SW480 (cell line): ENCODE data around the gene KLHDC4.
"Not testable (repeated sequence)": the region's sequence is repeated elsewhere in the genome, so short reads cannot be mapped to it uniquely, and the experiment has no call there.

Experiments
- DNase-seq: peaks from one replicate; pipeline ENCODE4 v3.0.0-alpha.2; 2016; ENCODE audit warnings: low spot score

Gene KLHDC4

DNA sequence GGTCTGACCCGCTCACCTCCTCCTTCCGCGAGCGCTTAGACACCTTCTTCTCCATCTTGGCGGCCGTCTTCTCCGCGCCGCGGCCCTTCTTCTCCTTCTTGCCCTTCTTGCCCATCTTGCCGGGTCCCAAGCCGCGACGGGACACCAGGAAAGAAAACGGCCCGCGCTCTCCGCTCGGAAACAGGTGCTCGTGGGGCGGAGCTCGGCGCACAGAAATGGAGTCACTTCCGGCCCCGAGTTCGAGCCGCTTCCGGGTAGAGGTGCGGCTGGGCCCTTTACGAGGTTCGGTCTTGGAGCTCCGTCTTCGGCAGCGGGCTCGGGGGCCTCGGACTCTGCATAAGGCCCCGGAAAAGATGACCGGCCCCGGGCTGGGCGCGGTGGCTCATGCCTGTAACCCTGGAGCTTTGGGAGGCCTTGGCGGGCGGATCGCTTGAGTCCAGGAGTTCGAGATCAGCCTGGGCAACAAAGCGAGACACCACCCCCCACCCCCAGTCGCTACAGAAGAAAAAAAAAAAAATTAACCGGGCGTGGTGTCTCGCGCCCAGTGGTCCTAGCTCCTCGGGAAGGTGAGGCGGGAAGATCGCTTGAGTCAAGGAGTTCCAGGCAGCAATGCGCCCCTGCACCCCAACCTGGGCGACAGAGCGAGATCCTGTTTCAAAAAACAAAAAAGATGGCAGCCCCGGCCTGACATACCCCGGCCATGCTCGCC is at the start of gene KLHDC4:
Gene KLHDC4 (minus strand): TSS at position 211 of the 709 bp plus-strand sequence. CDS start 96 bp downstream, at position 115.
- DNase-seq: peak; percentile 81

DNA sequence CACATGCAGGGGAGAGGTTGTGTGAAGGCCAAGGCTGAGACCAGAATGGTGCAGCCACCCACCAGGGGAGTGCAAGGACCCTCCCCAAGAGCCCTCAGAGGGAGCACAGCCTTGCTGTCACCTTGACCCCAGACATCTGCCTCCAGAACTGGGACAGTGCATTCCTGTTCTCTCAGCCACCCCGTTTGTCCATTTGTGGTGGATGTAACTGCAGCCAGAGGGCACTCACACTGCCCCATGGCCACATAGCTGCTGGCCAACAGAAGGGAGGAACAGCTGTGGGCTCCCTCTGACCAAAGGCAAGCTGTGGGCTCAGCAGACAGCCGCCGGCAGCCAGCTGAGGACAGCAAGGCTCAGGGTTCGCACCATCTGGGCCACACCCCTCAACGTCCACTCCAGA is 49.8 kb upstream of the KLHDC4 start:
- no peak for DNase-seq

DNA sequence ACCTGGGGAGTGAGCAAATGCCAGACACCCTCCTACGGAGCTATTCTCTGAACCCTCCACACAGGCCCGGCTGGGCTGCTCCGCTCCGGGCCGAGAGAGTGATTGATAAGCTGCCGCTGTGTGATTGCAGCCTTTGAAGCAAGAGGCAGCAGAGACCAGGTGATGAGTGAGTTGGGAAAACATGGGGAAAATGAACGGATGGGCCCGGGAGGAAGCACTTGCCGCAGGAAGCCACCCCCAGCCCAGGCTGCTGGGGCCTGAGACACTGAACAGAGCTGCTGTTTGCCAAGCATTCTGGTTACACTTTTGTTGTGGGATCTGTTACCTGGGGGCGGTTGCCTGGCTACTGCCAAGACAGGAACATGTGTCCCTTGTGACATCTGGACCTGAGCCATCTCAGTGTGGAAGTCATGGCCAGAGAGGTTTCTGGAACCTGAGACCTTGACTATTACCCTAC is 46.4 kb upstream of the KLHDC4 start:
- DNase-seq: peak; percentile 36

DNA sequence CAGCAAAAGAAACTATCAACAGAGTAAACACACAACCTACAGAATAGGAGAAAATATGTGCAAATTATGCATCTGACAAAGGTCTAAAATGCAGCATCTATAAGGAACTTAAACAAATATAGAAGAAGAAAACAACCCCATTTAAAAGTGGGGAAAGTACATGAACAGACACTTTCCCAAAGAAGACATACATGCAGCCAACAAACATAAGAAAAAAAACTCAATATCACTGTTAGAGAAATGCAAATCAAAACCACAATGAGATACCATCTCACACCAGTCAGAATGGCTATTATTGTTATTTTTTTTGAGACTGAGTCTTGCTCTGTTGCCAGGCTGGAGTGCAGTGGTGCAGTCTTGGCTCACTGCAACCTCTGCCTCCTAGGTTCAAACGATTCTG is 45.7 kb upstream of the KLHDC4 start:
- DNase-seq: not testable (repeated sequence)

DNA sequence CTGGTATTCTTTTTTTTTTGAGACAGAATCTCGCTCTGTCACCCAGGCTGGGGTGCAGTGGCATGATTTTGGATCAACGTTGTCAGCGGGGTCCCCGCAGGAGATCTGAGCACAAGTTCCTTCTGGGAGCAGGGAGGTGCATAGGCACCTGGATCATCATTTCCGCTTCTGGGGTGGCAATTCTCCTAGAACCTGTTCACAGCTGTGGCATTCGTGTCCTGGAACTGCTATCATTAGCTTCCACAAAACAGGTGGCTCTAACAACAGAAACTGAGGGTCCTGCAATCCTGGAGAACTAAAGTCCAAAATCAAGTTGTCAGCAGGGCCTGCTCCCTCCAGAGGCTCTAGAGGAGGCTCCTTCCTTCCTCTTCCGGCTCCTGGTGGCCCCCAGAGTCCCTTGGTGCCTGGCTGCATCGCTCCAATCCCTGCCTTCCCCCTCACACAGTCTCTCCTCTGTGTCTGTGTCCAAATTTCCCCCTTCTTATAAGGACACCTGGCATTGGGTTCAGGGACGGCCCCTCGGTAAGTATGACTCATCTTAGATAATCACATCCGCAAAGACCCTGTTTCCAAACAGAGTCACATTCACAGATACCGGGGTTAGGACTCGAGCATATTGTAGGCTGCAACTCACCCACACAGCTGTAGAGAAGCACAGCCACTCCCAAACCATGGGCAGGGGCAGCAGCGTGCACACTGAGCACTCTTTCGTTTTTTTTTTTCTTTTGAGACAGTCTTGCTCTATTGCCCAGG is 43.5 kb upstream of the KLHDC4 start:
- DNase-seq: peak; percentile 95

DNA sequence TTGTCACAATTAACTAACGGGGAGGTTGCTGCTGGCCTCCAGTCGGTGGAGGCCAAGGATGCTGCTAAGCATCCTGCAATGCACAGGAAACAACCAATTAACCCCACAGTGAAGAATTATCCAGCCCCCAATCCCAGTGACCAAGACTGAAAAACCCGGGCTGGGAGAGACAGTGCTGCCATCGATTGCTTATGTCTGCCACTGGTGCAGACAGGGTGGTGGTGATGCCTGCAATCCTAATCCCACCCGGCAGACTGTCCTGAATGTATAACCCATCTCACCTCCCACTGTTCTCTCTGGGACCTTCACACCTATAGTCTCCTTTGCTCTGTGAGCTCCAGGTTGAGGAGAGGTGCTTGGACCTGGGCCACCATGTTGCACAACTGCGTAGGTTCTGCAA is 42.3 kb upstream of the KLHDC4 start:
- DNase-seq: no peak

DNA sequence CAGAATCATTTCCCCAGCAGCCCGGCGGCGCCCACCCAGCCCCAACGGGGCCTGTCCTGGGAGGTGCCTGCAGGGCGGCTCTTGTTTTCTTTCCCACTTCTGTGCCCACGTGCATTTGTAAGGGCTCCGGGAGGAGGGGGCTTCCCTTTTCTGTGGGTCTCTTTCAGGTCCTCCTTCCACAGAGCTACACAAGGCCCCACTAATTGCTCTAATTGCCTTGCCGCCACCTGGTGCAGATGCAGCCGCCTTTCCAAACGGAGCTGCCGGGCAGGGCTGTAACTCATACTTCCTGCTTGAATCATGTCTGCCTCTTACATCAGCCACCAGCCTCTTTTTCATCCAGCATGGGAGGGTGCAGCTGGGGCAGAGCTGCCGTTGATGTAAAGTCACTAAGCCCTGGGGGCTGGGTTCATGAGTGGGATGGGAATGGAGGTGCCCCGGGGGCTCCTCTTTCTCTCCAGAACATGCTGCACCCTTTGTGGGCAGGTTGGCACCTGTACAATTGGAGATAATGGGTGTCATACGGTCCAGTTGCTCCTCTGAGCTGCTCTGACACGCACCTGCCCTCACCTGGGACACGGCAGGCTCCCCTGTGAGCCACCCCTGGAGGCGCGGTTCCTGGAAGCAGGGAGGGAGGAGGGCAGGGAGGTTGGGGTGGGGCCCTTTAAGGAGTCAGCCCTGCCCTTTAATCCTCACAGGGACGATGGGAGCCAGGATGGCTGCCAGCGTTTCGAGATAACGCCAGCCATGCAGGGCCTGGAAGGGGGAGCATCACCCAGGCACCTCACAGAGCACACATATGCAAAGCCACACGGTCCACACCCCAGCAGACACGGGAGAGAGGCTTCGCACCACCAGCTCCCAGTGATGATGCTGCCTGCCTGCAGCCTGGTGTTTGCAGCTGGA is 41.1 kb upstream of the KLHDC4 start:
- peak; percentile 98 for DNase-seq

DNA sequence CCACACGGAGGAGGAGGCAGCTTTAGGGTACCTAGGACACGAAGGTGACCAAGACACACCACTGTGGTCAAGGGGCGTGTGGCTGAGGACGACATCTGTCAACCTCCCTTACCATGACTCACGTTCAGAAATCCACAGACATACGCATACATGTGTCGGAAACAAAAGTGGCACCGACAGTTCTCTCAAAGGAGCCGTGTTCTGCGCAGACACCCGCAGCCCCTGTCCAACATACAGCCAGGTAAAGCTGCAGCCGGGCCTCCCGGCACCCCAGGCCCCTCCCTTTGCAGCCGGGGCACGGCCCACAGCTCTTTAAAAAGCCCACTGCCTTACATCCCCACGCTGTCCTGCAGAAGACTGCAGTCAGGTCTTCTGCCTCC is 40.5 kb upstream of the KLHDC4 start:
- peak; percentile 94 for DNase-seq

DNA sequence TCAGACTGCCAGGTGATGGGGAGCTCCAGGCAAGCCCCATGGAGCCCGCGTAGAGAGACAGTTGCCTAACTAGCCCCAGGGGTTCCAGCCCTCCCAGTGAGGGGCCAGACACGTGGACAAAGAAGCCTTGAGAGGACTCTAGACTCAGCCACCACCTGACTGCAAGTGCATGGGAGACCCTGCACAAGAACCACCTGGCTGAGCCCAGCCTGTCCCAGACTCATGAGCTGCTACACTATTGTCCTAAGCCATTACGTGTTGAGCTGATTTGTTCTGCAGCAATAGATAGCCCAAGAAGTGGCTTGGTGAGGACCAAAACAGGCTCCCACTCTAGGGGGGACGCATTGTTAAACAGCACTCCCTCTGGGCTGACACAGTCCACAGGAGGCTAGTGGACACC is 37.6 kb upstream of the KLHDC4 start:
- no peak for DNase-seq

DNA sequence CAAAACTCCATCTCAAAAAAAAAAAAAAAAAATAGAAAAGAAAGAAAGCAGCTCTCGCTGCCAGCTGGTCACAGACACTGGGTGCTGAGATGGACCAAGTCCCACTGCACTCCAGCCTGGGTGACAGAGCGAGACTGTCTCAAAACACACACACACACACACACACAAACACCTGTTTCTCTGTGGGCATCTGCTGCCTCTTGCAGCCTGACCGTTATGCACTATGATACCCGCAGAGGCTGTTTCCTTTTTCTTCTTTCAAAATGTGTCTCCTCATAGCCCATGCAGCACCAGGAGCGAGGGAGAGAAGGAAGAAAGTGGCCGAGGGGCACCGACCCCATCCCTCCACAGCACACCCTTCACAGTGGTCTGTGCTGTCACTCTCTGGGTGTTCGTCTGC is 36.9 kb upstream of the KLHDC4 start:
- no peak for DNase-seq

DNA sequence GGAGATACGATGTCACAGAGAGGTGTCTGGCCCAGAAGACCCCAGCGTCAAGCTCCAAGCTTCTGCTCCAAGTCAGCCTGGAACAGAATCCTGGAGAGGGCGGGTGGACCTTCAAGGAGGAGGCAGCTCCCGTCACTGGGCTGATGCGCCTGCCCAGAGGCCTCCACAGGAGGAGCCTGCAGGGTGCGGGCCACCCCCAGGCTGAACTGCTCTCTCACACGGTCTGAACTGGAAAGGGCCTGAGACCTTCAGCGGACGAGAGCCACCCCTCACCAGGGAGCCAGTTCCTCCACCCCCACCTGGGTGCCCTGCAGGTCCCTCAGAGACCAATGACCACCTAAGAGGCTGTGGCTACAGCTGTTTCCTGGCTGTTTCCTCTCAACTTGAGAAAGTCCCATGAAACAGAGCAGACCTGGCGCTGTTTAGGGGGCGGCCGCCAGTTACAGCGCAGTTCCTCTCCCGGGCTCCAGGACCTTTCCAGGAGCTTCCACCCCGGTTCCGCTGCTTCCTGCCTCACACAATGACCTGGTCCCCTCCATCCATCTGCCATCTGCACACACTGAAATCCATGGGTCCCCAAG is 36.0 kb upstream of the KLHDC4 start:
- DNase-seq: no peak

DNA sequence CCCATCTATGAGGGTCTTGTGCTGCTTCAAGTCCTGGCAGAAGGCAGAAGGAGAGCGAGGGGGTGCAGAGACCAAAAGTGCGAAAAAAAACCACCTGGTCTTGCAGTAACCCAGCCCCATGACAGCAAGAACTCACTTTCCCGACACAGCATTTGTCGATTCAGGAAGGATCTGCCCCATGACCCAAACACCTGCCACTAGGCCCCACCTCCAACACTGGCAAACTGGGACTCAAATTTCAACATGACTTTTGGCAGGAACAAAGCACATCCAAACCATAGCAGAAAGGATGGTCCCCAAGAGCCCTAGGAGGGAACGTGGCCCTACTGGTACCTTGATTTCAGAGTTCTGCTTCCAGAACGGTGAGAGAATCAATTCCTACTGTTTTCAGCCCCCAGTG is 34.7 kb upstream of the KLHDC4 start:
- no peak for DNase-seq

DNA sequence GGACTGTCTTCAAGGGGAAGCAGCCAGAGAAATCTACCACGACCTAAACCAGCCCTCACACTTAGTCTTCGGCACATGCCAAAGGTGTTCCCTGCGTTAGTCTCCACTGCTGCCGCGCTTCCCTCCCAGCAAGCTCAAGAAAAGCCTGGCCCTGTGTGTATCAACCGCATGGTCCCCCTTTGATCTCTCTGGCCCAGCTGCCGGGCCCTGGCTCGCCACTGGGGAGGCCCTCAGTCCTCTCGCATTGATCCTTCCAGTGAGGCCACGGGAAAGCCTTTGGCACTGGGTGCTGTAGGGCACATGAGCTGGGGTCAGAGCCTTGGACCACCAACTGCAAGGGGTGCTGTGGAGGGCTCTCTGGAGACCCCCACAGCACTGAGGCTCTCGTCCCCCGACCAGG is 29.6 kb upstream of the KLHDC4 start:
- no peak for DNase-seq

DNA sequence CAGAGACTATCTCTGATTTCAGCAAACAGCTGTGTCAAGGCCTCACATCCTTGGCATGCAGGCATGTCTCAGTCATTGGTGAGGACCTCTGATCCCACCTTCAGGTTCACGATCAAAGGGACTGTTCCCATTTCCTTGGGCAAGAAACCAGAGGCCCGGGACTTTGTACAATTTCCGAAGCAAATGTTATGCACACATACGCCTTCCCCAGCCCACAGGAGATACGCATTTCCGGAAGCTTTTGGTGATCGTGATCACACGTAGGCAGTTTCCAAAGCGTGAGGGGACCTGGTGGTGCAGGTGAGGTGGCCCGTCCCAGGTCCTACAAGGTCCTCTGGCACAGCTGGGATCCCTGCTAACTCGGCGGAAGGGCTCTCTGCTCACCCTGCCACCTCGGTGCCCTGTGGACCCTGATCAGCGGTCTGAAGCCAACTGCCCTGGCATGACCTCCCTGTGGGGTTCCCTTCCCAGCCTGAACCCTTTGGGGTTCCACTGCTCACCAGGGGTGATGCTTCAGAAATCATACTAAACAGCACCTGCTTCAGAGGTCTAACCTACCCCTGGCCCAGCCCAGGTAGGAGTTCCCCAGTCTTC is 28.8 kb upstream of the KLHDC4 start:
- no peak for DNase-seq

DNA sequence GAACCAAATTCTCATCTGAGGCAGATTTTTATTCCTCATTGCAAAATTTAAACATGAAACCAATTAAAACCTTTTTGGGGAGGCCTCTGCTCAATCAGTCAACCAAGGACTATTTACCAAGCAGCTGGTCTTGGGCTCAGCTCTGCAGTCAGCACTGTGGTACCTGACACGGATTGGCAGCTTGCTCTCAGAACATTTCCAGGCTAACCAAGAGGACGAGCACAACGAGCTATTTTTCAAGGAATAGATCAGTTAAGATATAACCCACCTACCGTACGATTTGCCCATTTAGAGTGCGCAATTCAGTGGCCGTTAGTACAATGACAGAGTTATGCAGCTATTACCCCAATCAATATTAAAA is 26.4 kb upstream of the KLHDC4 start:
- no peak for DNase-seq

DNA sequence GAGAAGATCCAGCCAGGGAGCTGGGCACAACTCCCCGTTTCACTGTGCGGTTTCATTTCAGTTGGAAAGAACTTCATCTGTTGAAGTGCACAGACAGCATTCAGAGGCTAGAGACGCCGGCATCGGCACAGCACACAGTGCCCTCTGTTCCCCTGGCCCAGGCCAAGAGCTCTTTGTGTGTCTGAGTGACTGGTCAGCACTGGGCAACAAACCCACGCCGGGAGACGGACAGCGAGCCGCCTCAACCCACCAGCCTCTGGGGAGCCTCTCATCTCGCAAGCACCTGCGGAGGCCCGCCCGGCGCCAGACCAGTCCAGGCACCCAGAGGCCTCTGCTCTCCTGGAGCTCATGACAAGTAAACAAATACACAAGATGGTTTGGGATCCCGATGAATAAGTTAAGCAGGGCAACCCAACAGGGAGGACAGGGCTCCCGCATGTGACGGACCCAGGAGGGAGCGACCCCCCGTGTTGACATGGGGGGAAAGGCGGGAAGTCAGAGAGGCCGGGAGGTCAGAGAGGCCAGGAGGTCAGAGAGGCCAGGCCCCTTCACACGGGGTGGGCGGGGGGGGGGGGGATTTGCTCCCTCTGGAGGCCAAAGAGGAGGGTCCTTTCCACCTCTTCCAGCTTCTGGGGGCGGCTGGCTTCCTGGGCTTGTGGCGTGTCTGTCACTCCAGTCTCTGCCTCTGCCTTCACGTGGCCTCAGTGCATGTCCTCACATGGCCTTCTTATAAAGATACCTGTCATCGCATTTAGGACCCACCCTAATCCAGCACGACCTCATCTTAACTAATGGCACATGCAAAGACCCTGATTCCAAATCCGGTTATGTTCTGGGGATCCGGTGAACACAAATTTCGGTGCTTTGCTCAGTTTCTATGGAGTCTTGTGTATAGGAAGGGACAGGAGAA is 25.8 kb upstream of the KLHDC4 start:
- DNase-seq: no peak

DNA sequence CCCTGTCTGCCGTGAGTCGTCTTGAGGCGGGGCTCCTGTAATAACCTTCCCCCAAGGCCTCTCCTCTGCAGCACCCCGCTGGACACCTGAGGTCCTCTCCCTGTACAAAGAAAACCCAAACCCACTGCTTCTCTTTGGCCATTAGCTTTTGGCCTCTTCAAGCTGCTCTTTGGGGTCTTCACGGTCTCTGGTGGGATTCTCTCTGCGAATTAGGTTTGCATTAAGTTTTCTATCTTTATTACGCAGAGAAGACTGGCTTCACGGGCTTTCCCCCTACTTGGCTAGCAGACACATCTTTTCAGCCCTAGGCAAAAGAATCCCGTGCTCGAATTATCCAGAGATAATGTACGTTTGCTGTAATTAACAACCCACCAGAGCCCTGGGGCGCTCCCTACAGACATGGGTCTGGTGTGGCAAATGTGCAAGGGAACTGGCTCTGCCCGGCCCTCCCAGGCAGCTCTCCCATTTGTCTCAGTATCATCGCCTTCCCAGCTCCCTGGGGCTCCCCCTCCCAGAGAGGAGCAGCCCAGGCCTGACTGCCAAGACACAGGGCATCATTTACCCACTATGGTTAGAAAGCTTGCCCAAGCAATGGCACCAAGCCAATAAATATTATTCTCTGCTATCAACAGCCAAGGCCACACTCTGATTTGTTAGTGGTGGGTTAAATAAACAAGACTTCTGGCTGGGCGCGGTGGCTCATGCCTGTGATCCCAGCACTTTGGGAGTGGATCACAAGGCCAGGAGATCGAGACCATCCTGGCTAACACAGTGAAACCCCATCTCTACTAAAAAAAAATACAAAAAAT is 24.7 kb upstream of the KLHDC4 start:
- DNase-seq: no peak

DNA sequence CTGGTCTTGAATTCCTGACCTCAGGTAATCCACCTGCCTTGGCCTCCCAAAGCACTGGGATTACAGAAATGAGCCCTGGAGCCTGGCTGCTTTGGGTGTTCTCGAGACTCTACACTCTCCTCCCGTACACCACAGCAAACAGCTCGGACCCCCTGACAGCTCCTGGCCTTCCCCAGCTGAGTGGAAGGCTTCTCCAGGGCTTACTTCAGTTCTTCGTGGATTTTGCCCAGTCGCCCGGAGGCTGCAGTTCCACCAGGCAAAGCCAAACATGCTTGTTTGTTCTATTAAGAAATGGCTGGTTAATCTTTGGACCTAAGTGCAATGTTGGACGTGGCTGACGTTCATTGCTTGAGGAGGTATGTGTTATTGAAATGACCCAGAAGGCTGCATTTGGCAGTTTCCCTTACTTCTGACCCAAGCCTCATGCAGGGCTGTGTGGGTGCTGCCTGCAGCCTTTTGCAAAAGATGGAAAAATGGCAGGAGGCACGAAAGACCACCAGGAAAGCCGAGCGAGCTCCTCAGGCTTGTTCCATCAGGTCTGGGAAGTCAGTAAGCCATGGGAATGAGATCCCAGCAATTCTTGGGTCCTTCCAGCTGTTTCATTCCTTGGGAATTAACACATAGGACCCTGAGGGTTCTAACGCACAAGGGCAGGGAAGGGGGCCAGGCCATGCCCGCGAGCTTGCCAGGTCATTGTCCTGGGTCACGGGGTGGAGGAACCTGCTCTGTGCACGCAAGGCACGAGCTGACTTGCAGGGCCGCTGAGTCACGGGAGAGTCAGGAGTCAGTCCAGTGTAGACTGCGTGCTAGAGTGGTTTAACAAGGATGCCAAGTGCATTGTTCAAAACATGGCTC is 23.9 kb upstream of the KLHDC4 start:
- DNase-seq: no peak
